ENCODE data around the gene CCDC40.

The CCDC40 gene

DNA sequence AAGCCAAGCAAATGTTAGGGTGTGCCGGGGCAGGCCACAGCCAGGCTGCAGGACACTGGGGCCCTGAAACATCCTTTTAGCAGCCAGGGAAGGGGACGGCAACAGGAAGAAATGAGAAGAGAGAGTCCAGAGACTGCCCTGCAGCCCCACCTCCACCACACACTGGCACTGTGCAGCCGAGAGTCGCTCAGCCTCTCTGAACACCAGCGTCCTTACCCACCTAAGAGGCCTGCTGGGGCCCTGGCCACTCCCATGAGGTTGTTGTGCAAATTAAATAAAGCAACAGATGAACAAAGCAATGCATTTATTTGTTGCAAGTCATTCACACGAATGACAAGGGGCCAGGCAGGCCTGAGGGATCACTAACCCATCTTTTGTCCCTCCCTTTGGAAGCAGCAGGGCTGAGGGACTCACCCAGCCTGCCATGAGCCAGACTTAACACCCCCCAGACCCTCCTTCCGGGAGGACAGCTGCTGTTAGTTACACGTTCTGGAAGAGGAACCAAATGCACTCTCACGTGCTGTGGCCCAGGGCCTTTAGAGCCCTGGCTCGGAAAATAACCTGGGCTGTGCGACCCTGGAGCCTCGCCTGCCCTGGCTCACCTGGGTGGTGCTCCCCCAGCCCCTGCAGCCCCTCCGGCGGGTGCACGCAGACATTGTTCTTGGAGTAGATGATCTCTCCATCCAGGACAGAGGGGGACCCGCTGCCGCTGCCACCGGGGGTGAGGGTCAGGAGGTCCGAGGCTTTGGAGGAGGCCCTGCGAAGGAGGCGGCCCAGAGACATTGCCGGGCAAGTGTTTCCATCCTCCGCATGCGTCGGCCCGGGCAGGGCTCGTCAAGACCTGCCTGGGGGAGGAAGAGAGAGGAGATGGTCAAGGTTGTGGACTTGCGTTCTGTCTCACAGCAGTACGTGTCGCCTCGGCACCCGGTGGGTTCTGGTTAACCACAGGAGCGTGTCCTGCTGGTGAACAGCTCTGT lies 23.4 kb upstream of the CCDC40 start:
- DNase-seq (ENCODE audit: low read depth) = no peak

DNA sequence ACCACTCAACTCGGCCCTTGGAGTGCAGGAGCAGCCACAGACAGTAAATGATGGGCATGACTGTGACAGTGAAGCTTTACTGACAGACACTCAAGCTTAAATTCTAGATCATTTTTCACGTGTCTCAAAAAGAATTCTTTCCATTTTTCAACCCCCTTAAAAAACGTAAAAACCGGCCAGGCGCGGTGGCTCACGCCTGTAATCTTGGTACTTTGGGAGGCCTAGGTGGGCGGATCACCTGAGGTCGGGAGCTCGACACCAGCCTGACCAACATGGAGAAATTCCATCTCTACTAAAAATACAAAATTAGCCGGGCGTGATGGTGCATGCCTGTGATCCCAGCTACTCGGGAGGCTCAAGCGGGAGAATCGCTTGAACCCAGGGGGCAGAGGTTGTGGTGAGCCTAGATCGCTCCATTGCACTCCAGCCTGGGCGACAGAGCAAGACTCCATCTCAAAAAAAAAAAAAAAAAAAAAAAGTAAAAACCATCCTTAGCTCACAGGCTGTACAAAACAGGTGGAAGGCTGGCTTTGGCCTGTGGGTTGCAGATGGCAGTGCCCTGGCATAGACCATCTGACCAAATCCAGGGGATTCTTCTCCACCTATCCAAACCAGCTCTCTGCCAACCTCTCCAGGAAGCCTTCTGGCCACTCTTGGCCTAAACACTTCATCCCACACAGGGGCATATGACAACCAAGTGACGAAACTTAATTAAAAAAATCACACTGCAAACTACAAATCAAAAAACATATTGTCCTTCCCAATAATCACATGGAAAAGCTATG lies 19.0 kb upstream of the CCDC40 start:
- no peak overlapping the region for H3K4me3 ChIP-seq (ENCODE audit: low read depth, low read length)
- DNase-seq (ENCODE audit: low read depth) = no peak

More for the DNA sequence above, 23.4 kb upstream of the CCDC40 start:
- H3K4me3 ChIP-seq (ENCODE audit: low read depth, low read length) = no peak overlapping the region

DNA sequence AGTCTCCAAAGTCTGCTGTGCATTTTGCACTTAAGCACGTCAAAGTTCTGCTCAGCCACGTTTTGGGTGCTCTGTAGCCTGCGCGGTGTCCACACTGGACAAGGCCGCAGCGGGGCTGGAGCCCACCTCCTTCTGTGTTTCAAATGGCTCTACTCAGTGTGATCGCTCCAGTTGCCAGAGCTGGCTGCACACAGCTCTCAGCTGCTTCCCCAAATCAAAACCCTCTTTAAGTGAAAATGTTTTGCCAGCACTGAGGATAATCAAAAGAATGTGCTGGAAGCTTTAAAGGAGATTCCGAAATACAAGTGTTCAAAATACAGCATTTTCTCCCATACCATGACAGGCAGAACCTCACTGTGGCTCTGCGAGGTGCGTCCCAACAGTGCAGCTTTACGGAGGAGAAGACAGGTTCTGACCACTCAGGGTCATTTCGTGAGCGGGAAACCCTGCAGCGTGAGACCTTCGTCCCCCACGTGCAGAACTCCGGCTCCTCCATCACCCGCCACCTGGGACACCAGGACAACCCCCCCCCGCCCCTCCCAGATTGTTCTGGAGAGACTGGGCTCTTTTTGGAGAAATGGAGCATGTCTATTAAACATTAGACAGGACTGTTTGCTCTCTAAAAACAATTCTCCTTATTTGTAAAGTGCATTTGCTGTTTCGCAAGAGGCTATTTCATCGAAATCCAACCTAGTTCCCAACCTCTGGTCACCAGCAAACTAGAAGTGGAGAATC lies 17.4 kb upstream of the CCDC40 start:
- H3K4me3 ChIP-seq (ENCODE audit: low read depth, low read length) = no peak overlapping the region
- DNase-seq (ENCODE audit: low read depth) = no peak

DNA sequence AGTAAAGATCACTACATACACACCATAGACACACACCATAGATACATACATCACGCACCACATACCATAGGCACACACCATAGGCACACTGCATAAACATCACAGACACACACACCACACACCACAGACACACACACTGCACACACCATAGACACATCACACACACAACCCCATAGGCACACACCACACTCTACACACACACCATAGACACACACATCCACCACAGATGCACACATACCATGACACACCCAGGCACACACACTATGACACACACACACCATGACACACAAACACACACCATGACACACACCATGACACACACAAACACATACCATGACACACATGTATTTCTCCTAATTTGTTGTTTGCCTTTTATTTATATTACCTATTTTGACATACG lies 14.8 kb upstream of the CCDC40 start:
- no peak for DNase-seq (ENCODE audit: low read depth)

DNA sequence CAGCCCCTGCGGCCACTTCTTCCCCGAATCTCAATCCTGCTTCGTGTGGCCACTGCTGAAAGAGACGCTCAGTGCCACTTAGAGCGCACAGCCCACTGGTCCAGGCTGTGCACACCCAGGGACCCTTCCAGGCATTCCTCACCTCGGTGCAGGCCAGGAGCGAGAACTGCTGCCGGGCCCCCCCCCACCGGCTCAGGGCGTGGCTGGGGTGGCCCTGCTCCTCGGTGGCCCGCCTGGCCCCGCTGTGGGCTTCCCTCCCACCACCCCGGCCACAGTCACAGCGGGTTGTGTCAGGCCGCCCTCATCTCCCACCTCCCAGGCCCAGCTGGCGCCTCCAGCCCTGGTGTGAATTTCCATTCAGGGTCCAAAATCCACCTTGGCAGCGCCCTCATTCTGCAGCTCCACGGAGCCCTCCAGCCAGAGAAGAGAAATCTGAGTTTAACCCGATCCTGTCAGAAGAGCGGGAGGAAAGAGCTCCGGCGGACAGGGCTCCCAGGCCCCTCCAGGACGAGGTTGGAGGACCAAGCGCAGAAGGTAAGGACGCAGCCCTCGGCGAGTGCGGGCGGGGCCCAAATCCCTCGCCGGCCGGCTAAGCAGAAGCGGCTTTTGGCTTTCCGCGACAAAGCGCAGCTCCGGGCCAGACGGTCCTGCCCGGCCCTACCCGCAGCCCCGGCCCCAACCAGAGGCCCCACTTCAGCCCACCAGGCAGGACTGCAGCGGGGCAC lies 12.8 kb upstream of the CCDC40 start:
- no peak overlapping the region for H3K4me3 ChIP-seq (ENCODE audit: low read depth, low read length)
- no peak for DNase-seq (ENCODE audit: low read depth)

More for the DNA sequence above, 14.8 kb upstream of the CCDC40 start:
- H3K4me3 ChIP-seq (ENCODE audit: low read depth, low read length) = no peak overlapping the region

DNA sequence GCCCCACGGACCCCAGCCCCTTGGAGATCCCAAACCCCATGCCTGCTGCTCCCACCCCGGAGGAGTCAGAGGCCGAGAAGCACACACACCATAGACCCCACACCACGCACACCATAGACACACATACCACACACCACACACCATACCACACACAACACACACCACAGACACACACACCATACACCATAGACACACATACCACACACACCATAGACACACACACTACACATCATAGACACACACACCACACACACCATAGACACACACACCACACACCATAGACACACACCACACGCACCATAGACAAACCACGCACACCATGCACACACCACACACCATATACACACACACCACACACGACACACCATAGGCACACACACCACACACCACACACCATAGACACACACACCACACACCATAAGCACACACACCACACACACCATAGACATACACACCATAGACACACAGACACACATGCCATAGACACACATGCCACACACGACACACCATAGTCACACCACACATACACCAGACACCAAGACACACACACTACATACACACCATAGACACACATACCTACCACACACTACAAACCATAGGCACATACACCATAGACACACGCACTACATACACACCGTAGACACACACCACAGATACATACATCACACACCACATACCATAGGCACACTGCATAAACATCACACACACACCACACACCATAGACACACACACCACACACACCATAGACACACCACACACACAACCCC lies 12.1 kb upstream of the CCDC40 start:
- no peak for DNase-seq (ENCODE audit: low read depth)
- no peak overlapping the region for H3K4me3 ChIP-seq (ENCODE audit: low read depth, low read length)

DNA sequence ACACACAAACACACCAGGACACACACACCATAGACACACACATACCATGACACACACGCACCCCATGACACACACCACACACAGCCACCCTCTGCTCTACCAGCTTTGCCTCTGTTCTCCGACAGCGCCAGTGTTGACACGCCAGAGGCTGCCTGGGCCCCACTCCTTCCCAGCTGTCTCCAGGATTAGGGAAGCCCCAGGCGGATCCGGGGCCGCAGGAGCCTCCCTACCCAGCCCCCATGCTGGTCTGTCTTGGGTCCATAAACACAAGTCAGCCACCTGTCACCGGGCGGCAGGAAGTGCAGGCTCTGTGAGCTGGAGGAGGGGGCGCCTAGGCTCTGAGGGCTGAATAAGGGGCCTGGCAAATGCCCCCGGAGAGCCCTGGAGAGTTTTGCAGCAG lies 11.3 kb upstream of the CCDC40 start:
- no peak overlapping the region for H3K4me3 ChIP-seq (ENCODE audit: low read depth, low read length)
- DNase-seq (ENCODE audit: low read depth) = no peak

DNA sequence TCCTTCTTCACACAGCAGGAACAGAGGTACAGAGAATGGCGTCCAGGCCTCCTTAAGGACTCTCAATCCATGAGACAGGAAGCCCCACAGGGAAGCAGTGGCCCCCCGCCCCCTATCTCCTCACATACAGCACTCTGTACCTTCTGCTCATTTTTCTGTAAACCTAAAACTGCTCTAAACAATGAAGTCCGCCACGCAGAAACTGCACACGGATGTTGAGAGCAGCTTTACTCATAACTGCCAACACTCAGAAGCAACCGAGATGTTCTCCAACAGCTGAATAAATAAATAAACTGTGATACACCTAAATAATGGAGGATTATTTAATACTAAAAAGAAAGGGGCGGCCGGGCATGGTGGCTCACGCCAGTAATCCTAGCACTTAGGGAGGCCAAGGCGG lies 10.6 kb upstream of the CCDC40 start:
- no peak for DNase-seq (ENCODE audit: low read depth)
- no peak overlapping the region for H3K4me3 ChIP-seq (ENCODE audit: low read depth, low read length)

DNA sequence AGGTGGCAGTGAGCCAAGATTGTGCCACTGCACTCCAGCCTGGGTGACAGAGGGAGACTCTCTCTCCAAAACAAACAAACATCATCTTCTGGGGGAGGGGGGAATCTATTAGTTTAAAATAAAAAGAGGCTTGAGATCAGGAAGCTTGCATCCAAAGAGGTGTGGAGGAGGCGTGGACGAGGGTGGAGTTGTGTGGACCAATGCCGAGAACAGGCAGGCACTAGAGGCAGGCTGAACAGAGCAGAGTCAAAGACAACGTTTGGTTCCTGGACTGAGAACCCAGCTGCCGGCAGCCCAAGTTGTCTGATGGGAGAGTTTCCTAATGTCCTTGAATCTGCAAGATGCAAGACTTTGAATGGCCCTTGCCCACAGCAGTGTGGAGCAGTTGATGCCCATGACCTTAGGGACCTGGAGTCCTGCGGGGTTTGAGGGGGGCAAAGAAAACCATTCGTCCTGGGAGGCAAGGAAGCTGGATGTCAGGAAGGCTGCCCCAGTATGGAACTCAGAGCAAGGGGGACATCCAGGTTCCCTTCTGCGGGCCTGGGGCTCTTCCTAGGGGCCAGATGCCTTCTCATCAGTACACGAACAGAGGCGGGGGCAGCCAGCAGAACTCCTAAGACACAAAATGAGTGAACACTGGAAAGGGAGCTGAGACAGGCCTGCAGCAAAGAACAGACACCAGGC lies 9.9 kb upstream of the CCDC40 start:
- no peak for DNase-seq (ENCODE audit: low read depth)
- no peak overlapping the region for H3K4me3 ChIP-seq (ENCODE audit: low read depth, low read length)

DNA sequence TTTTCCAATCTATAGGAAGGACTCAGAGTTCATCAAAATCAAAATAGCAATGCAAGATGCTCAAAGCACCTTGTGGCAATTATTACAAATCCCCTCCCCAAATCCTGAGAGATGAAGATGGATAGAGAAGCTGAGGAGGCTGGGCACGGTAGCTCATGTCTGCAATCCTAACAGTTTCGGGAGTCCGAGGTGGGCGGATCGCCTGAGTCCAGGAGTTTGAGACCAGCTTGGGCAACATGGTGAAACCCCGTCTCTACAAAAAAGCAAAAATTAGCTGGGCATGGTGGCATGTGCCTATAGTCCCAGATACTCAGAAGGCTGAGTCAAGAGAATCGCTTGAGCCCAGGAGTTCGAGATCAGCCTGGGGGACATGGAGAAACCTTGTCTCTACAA lies 9.4 kb upstream of the CCDC40 start:
- DNase-seq (ENCODE audit: low read depth) = no peak

DNA sequence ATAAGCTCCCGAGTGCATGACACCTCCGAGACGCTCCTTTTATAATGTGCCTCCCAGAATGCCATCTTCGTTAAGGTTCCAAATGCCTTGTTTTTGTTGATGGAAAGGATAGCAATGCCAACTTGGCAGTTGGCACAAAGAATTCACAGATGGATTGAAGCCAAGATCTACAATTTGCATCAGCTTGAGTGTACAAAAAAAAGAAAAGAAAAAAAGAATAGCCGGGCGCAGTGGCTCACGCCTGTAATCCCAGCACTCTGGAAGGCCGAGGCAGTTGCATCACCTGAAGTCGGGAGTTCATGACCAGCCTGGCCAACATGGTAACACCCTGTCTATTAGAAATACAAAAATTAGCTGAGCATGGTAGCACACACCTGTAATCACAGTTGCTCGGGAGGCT lies 8.4 kb upstream of the CCDC40 start:
- no peak overlapping the region for H3K4me3 ChIP-seq (ENCODE audit: low read depth, low read length)
- DNase-seq (ENCODE audit: low read depth) = no peak

More for the DNA sequence above, 9.4 kb upstream of the CCDC40 start:
- no peak overlapping the region for H3K4me3 ChIP-seq (ENCODE audit: low read depth, low read length)

DNA sequence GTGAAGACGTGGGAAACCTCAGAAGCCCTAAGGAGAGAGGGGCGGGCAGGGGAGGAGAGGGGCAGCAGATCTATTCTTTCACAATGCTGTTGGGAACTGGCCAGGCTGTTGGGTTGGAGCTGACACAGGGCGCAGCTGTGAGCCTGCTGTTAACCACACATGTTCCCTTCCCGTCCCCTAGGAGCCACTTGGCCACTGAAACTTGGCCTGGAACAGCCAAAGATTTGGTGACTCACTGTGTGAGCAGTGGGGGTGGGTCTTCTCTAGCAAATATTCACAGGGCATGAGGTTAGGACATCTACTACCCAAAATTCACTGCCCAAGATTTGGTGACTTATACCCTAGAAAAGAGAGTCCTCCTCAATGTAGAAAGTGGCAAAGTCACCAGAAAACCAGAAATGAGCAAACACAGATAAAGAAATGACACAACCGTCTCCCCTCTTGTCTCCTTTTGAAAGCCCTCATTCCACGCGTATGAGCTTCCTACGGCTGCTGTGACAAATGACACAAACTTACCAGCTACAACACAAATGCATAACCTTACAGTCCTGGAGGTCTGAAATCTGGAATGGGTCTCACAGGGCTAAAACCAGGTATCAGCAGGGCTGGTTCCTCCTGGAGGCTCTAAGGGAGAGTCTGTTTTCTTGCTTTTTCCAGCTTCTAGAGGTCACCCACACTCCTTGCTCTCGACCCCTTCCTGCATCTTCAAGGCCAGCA lies 7.0 kb upstream of the CCDC40 start:
- peak; percentile 95 for DNase-seq (ENCODE audit: low read depth)
- no peak overlapping the region for H3K4me3 ChIP-seq (ENCODE audit: low read depth, low read length)

DNA sequence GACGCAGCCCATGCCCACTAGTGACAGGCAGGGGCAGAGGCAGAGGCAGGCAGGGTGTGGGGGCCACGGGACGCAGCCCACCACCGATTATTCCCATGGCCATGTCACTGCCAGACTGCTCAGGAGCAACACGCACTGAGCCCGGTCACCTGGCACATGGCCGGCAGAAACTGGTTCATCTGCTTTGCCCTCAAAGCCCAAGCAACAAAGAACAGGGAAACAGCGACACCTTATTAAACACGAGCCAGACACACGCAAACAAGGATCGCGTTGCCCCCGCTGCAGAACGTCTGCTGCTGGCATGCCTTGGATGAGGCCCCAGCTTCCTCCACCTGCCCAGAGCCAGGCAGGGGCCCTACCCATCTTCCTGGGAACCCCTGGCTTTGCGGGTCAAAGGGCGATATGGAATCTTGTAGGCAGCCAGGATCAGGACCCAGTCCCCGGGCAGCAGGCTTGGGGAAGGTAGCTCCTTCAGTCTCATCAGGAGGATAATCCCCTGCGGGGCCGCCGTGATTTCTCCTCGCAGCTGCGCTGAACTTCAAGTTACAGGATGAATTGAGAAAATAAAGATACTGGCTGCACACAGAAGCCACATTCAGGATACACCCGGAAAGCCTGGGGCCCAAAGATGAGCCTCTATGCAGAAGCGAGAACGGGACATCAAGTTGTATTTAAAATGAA lies 5.6 kb upstream of the CCDC40 start:
- no peak overlapping the region for H3K4me3 ChIP-seq (ENCODE audit: low read depth, low read length)
- DNase-seq (ENCODE audit: low read depth) = no peak

DNA sequence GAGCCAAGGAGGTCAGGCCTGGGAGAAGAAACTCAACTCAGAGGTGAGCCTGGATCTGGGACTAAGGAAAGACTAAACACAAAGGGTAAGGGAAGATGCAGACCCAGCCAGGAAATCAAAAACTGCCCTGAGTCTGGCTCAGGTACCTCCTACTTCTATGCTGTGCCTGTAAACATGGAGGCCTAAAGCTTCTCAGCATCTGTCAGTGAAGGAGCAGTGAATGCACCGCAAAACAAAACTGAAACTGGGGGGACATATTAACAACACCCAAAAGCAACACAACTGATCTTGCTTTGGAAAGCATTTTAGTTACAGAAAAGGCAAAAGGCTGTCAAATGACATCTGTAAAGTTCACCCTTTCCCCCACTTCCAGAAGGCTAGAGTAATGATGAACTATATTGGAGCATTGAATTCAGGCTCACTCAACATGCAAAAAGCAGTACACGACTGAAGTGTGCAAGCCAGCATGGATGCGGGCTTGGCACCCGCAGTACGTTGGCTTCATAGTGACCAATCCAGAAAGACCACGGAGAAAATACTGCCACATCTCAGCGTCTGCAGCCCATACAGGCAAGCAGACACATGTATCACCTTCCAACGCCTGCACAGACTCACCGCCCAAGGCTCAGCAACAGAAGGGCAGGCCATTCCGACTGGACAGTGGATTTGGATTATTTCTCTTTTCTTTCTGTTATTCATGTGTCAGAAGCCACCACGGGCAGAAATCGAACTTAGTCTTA lies 4.6 kb upstream of the CCDC40 start:
- DNase-seq (ENCODE audit: low read depth) = no peak
- no peak overlapping the region for H3K4me3 ChIP-seq (ENCODE audit: low read depth, low read length)

DNA sequence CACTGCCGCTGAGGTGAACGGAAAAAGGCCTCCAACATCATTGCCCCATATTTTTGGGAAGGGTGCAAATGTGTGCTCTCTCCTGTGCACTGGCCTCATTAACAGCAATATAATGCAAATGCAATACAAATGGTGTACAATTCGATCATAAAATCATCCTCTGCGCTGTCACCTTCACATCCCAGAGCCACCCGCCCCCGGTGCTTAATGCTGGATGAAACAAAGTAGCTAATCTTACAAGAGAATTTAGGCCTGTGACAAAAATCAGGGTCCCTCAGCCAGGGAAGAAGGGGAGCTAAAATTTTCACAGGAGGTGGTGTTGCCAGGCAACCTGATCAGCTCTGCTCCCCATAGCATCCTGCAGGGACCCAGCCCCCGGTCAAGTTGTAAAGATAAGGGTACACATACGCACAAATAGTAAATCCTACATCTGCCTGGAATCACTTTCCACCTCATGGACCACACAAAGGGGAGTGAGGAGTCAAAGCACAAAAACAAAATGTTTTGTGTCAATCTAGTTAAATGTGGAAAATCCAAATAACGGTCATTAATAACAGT lies 3.7 kb upstream of the CCDC40 start:
- no peak overlapping the region for H3K4me3 ChIP-seq (ENCODE audit: low read depth, low read length)
- DNase-seq (ENCODE audit: low read depth) = no peak

DNA sequence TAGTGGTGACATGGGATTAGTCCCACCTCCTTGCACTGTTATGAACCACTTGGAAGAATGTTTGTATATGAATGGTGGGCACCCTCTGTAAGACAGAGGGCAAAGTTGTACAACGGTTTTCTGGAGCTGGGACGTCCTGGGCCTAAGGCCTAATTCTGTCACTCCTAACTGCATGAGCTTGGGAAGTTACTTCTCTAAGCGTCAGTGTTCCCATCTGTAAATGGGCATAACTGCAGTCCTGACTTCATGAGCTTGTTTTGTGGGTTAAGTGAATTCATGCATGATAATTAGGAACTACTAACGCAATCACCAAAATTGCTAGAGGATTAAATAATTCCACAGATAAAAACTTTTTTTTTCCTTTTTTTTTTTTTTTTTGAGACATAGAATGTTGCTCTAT lies 2.6 kb upstream of the CCDC40 start:
- H3K4me3 ChIP-seq (ENCODE audit: low read depth, low read length) = no peak overlapping the region
- no peak for DNase-seq (ENCODE audit: low read depth)

All from skeletal muscle cell (primary cell).